GM19043 (cell line): Measurements from ENCODE around the gene A3GALT2.

Experiments used
- ATAC-seq: cut with Tn5 transposase; IDR thresholded peaks from one replicate; pipeline ENCODE4 v1.9.1; 2021; ENCODE audit warnings: low read depth; ENCODE audit not compliant: unreplicated experiment

A3GALT2 gene

DNA sequence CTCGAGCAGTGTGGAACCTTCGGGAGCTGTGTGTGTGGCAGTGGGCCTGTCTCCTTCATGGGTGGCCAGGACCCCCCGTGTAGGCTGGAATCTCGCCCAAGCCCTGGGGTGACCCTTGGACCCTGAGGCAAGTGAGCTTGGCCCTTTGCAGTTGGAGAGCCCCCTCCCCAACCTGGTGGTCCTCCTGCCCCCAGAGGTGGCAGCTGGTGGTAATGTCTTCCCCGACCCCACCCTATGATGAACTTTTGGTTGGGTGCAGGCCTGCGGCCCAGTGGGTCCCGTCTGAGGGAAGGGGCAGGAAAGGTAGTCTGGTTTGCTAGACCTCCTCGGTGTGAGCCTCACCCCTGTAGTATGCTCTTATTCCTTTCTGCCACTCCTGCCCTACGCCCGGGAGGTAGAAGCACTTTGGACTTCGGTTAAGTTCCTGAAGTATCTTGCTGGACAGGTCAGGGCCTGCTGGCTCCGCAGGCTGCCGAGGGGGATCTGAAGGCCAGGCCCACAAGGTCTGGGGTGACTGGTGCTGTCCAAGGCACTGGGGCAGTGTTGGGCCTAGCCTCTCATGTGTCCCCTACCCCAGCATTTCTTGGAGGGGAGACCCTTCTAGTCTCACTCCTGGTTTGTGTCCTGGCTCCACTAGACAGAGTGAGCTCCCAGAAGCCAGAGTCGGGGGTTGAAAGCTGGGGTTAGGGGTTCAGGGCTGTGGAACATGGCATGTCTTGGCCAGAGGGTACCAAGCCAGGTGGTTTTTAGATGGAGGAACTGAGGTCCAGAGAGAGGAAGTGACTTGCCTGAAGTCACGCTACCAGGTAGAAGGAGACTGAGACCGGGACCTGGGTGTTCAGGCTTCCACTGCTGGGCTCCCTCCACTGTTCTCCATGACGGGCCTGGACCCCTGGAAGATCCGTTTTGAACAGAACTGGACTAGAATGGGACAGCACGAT lies 62.9 kb downstream of the A3GALT2 start:
- ATAC-seq, result no peak

DNA sequence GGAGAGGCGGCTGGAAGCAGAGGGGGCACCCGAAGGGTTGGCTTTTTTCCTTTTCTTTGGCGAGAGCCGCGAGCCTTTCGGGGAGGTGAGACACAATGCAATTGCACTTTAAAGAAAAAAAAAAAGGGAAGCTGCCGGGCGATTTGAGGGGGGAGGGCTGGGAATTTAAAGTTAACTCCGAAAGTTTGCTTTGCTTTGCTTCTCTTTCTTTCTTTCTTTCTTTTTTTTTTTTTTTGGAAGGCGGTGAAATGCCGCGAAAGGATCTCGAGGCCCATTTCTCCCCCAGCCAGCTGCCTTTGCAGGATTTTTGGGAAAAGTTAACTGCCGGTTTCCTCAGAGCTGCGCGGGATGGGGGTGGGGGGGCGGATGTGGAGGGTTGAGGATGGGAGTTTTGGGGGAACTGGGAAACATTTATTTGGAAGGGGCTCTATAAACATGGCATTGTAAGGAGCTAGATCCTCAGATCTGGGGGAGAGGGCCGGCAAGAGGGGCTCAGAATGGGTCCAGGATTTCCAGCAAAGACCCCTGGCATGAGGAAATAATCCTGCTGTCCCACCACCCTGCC lies 63.6 kb downstream of the A3GALT2 start:
- ATAC-seq, result no peak
